Hepatocyte (in vitro differentiated cells): ENCODE results near the gene ZNF805.

ENCODE experiments used
- EZH2 ChIP-seq: fragments of 200-600 bp; sonication (generic); IDR thresholded peaks from 2 replicates; pipeline ENCODE4 v1.6.1; 2016; ENCODE audit warnings: antibody characterized with exemption, mild to moderate bottlenecking, borderline replicate concordance
- TF ChIP-seq, protein P1 (sequence below): fragments of 200-600 bp; sonication (generic); IDR thresholded peaks from 2 replicates; pipeline ENCODE4 v1.5.1; 2016; ENCODE audit warnings: antibody characterized with exemption, mild to moderate bottlenecking; ENCODE audit not compliant: poor library complexity

DNA sequence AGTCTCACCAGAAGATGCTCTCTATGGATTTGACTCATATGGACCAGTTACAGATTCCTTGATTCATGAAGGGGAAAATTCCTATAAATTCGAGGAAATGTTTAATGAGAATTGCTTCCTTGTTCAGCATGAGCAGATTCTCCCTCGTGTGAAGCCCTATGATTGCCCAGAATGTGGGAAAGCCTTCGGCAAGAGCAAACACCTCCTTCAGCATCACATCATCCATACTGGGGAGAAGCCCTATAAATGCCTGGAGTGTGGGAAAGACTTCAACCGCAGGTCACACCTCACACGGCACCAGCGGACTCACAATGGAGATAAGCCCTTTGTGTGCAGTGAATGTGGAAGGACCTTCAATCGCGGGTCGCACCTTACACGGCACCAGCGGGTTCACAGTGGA, 50.5 kb downstream of the ZNF805 start:
- TF ChIP-seq, protein P1, sequence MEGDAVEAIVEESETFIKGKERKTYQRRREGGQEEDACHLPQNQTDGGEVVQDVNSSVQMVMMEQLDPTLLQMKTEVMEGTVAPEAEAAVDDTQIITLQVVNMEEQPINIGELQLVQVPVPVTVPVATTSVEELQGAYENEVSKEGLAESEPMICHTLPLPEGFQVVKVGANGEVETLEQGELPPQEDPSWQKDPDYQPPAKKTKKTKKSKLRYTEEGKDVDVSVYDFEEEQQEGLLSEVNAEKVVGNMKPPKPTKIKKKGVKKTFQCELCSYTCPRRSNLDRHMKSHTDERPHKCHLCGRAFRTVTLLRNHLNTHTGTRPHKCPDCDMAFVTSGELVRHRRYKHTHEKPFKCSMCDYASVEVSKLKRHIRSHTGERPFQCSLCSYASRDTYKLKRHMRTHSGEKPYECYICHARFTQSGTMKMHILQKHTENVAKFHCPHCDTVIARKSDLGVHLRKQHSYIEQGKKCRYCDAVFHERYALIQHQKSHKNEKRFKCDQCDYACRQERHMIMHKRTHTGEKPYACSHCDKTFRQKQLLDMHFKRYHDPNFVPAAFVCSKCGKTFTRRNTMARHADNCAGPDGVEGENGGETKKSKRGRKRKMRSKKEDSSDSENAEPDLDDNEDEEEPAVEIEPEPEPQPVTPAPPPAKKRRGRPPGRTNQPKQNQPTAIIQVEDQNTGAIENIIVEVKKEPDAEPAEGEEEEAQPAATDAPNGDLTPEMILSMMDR: no peak
- no peak for TF ChIP-seq EZH2
